GM12878 (cell line): ENCODE data around the gene ARMC9. TPM values are rescaled to one million over a fixed set of nuclear protein-coding genes. Genes with fewer than 3 reads are reported as not detected.

Experiments used
- ATAC-seq: fragments of 200-7000 bp; cut with Tn5 transposase; 3 replicates; pipeline ENCODE4 v1.9.1; 2020; ENCODE audit warnings: mild to moderate bottlenecking, moderate library complexity
- BruUV-seq: library from RNA; stranded (reverse); fragments of 400-500 nt; replicated peaks from 2 replicates; lab custom pipeline; 2021; lab: Mats Ljungman, UMichigan
- CTCF ChIA-PET: fragments of 300-600 bp; sonication (Branson Sonifier 250); formaldehyde crosslinking; extraction: SDS; loops from one replicate; lab custom pipeline; 2021; ENCODE audit warnings: inconsistent platforms; lab: Yijun Ruan, JAX
- POLR2A ChIA-PET: fragments of 350-600 bp; formaldehyde crosslinking; extraction: SDS; loops from one replicate; lab custom pipeline; 2021; ENCODE audit warnings: inconsistent platforms; lab: Charles Lee
- RAD21 ChIA-PET: fragments of 300-600 bp; sonication (Branson Sonifier 250); formaldehyde crosslinking; loops from one replicate; lab custom pipeline; 2023; ENCODE audit warnings: antibody characterized with exemption; ENCODE audit not compliant: unreplicated experiment; lab: Charles Lee
- SMC1A ChIA-PET: fragments of 300-600 bp; sonication (Branson Sonifier 250); formaldehyde crosslinking; loops from one replicate; lab custom pipeline; 2023; ENCODE audit not compliant: unreplicated experiment, uncharacterized antibody; lab: Charles Lee
- DNase-seq: peaks from one replicate; pipeline ENCODE4 v3.0.0-alpha.2; 2011; ENCODE audit warnings: low read depth, low spot score
- FAIRE-seq: peaks from 3 replicates; lab custom pipeline; 2011; peaks lifted over from hg19 to GRCh38; lab: Jason Lieb, UNC
- H2AFZ ChIP-seq: 2 replicates; pipeline ENCODE4 v1.6.0; 2011; ENCODE audit warnings: low read depth, low read length, control low read depth; ENCODE audit not compliant: control insufficient read depth
- H3K27ac ChIP-seq: 2 replicates; pipeline ENCODE4 v1.5.1; 2011; ENCODE audit warnings: control low read depth; ENCODE audit not compliant: control insufficient read depth, insufficient read depth
- H3K27me3 ChIP-seq, 2 experiments: replicated peaks in 1 of 2; 2 replicates each; pipeline versions ENCODE4 v1.6.0 to v1.6.1; 2011; ENCODE audit warnings: low read length in 1 of 2; ENCODE audit not compliant: control insufficient read depth in 2 of 2, insufficient read depth in 2 of 2
- H3K36me3 ChIP-seq, 2 experiments: 2 replicates each; pipeline ENCODE4 v1.5.1; 2011; ENCODE audit warnings: low read length in 1 of 2; ENCODE audit not compliant: control insufficient read depth in 2 of 2, insufficient read depth in 2 of 2
- H3K4me1 ChIP-seq: 2 replicates; pipeline ENCODE4 v1.6.1; 2011; ENCODE audit warnings: mild to moderate bottlenecking, low read length, moderate library complexity, mixed read lengths; ENCODE audit not compliant: control insufficient read depth, insufficient read depth
- H3K4me2 ChIP-seq: 2 replicates; pipeline ENCODE4 v1.6.0; 2011; ENCODE audit warnings: control low read depth; ENCODE audit not compliant: control insufficient read depth, insufficient read depth
- H3K4me3 ChIP-seq: fragments of 200-600 bp; sonication (generic); 2 replicates; pipeline ENCODE4 v1.5.1; 2016
- H3K79me2 ChIP-seq: 2 replicates; pipeline ENCODE4 v1.6.0; 2011; ENCODE audit warnings: low read length; ENCODE audit not compliant: control insufficient read depth, insufficient read depth
- H3K9ac ChIP-seq: 2 replicates; pipeline ENCODE4 v1.8.0; 2011; ENCODE audit warnings: low read length, control low read depth, mixed read lengths; ENCODE audit not compliant: control insufficient read depth, insufficient read depth
- H3K9me3 ChIP-seq: replicated peaks from 3 replicates; pipeline ENCODE4 v1.5.1; 2011; ENCODE audit warnings: mild to moderate bottlenecking, low read length; ENCODE audit not compliant: control insufficient read depth, insufficient read depth
- H4K20me1 ChIP-seq: 2 replicates; pipeline ENCODE4 v1.6.0; 2011; ENCODE audit not compliant: control insufficient read depth, insufficient read depth
- CBX5 ChIP-seq: sonication (generic); IDR thresholded peaks from 2 replicates; pipeline ENCODE4 v1.6.1; 2016; ENCODE audit warnings: low read depth, moderate library complexity, mild to moderate bottlenecking, inconsistent platforms
- CEBPB ChIP-seq, 2 experiments: fragments of 150-350 bp in 1 of 2; IDR thresholded peaks; 2 replicates each; pipeline ENCODE4 v1.6.1; 2012 to 2014; ENCODE audit warnings: low read depth in 2 of 2, low read length in 2 of 2, borderline replicate concordance in 1 of 2, inconsistent platforms in 1 of 2
- EED ChIP-seq: sonication (generic); IDR thresholded peaks from 2 replicates; pipeline ENCODE4 v1.6.1; 2016; ENCODE audit warnings: antibody characterized with exemption, low read depth
- IKZF2 ChIP-seq, 2 experiments: fragments of 450-650 bp; IDR thresholded peaks; 2 replicates each; pipeline ENCODE4 v1.6.1; 2017; ENCODE audit warnings: mild to moderate bottlenecking in 2 of 2, moderate library complexity in 2 of 2
- IRF4 ChIP-seq: IDR thresholded peaks from 2 replicates; pipeline ENCODE4 v1.6.1; 2011; ENCODE audit warnings: low read depth, low read length
- JUND ChIP-seq: IDR thresholded peaks from 2 replicates; pipeline ENCODE4 v1.6.1; 2012; ENCODE audit warnings: low read depth, mild to moderate bottlenecking, low read length, improper control_type of control experiment, moderate library complexity
- MEF2A ChIP-seq: IDR thresholded peaks from 2 replicates; pipeline ENCODE4 v1.6.1; 2011; ENCODE audit warnings: low read depth, mild to moderate bottlenecking, low read length, moderate library complexity; ENCODE audit not compliant: insufficient read depth
- NFXL1 ChIP-seq: fragments of 450-650 bp; IDR thresholded peaks from 2 replicates; pipeline ENCODE4 v1.6.1; 2017; ENCODE audit warnings: antibody characterized with exemption, mild to moderate bottlenecking, borderline replicate concordance
- NR2C1 ChIP-seq: fragments of 450-650 bp; IDR thresholded peaks from 2 replicates; pipeline ENCODE4 v1.6.1; 2017; ENCODE audit warnings: antibody characterized with exemption, mild to moderate bottlenecking, moderate library complexity
- RB1 ChIP-seq: fragments of 450-650 bp; formaldehyde crosslinking; IDR thresholded peaks from 2 replicates; pipeline ENCODE4 v1.6.1; 2017; ENCODE audit warnings: mild to moderate bottlenecking, borderline replicate concordance
- SPI1 ChIP-seq: IDR thresholded peaks from 2 replicates; pipeline ENCODE4 v1.6.1; 2011; ENCODE audit warnings: low read depth, mild to moderate bottlenecking, low read length, moderate library complexity, borderline replicate concordance; ENCODE audit not compliant: insufficient read depth
- STAT1 ChIP-seq: fragments of 450-650 bp; conservative IDR thresholded peaks from 2 replicates; pipeline ENCODE4 v1.6.1; 2014; ENCODE audit warnings: antibody characterized with exemption, mild to moderate bottlenecking
- ZNF384 ChIP-seq: IDR thresholded peaks from 2 replicates; pipeline ENCODE4 v1.6.1; 2012; ENCODE audit warnings: low read depth, mild to moderate bottlenecking, low read length, improper control_type of control experiment, borderline replicate concordance
- WGBS: methylation state at CpG from one replicate; pipeline ENCODE4 v1.1.6; 2016; ENCODE audit warnings: low lambda C conversion rate; ENCODE audit not compliant: insufficient replicate concordance, insufficient coverage; ENCODE audit errors: missing lambda C conversion rate; 5-methylcytosine and 5-hydroxymethylcytosine counted together
- in situ Hi-C: fragments of 300-500 bp; cut with MboI; formaldehyde crosslinking; loops from 9 replicates; pipeline ENCODE4 v1.14.3; 2018; ENCODE audit warnings: mixed read lengths
- intact Hi-C: fragments of 100-400 bp; cut with micrococcal nuclease; formaldehyde crosslinking; loops from one replicate; pipeline ENCODE4 v1.14.2; 2022; ENCODE audit not compliant: unreplicated experiment
- polyA plus RNA-seq, 11 experiments: library from polyadenylated mRNA; depleted of rRNA in 4 of 11; unstranded in 6 of 11; stranded (reverse) in 5 of 11; fragments of >200 nt; fragmentation: Nextera tagmentation in 4 of 11; fragmentation: Illumina TruSeq in 1 of 11; extraction: Ambion mirVana in 4 of 11; extraction: Trizol in 1 of 11; gene quantifications; 1 replicate in 1 of 11; 2 replicates in 10 of 11; pipeline versions ENCODE4 v1.2.1 to v1.2.3, GENCODE V29; 2011 to 2016; ENCODE audit warnings: inconsistent platforms in 2 of 11, missing spikeins in 2 of 11, low read depth in 1 of 11
- total RNA-seq, 4 experiments: library from RNA; depleted of rRNA in 3 of 4; stranded (reverse); fragments of >200 nt in 3 of 4; fragmentation: Illumina TruSeq in 1 of 4; extraction: Trizol in 1 of 4; gene quantifications; 2 replicates each; pipeline versions ENCODE4 v1.2.1 to v1.2.3, GENCODE V29; 2013 to 2021
- TF ChIP-seq, protein P1 (sequence below): IDR thresholded peaks from 2 replicates; pipeline ENCODE4 v1.6.1; 2011; ENCODE audit warnings: borderline replicate concordance, low read depth, mild to moderate bottlenecking, moderate library complexity, mixed read lengths, low read length; ENCODE audit not compliant: insufficient read depth; ENCODE audit errors: extremely low read length
- TF ChIP-seq, protein P2 (sequence below): IDR thresholded peaks from 2 replicates; pipeline ENCODE4 v1.6.1; 2012; ENCODE audit warnings: low read length, inconsistent platforms
- TF ChIP-seq, protein P3 (sequence below): fragments of 450-650 bp; IDR thresholded peaks from 2 replicates; pipeline ENCODE4 v1.6.1; 2017; ENCODE audit warnings: mild to moderate bottlenecking, moderate library complexity
- TF ChIP-seq, protein P4 (sequence below): fragments of 450-650 bp; IDR thresholded peaks from 2 replicates; pipeline ENCODE4 v1.6.1; 2017; ENCODE audit warnings: low read depth, mild to moderate bottlenecking, moderate library complexity

The ARMC9 gene
- total and polyA plus RNA-seq, 10 of the 15 experiments (the other 5 are each of a cell fraction or from before 2014, with no cell fraction given) = 3.8 to 21.8 (median 10.4) TPM

- FAIRE-seq = no peak
- Histone ChIP-seq H3K4me2 (no peak overlapping the region), H2AFZ (no peak overlapping the region), H3K79me2 (no peaks in the 10 kb centered on the region), H3K4me3 (no peak overlapping the region), H4K20me1 (no peaks in the 10 kb centered on the region), H3K4me1 (peaks cover under 1% of the 10 kb centered on the region; the same call in 1 of the 2 replicates), H3K9me3 (no peaks in the 10 kb centered on the region), H3K9ac (no peak overlapping the region), H3K27me3 (no peaks in the 10 kb centered on the region), H3K36me3 (no peaks in the 10 kb centered on the region), H3K27ac (no peak overlapping the region)
- WGBS = 32% methylated on average over 5 of the region's 5 CpGs
- ChIA-PET RAD21 (no interaction called here), SMC1A (interaction anchor here (0.7 to 0.8 kb wide), 2 partner anchors 18 to 240 kb away, joined by 3 to 4 read pairs; no protein-coding TSS in a partner anchor), CTCF (interaction anchor here (1.3 kb wide), 1 partner anchor 36 kb away, joined by 3 read pairs; no protein-coding TSS in a partner anchor), POLR2A (no interaction called here)
- no TSS peak for BruUV-seq
- no peak for ATAC-seq
- no peak for TF ChIP-seq IRF4
- no peak for TF ChIP-seq RB1
- no peak for TF ChIP-seq NFXL1
- TF ChIP-seq EED = no peak
- TF ChIP-seq SPI1 = no peak
- TF ChIP-seq STAT1 = no peak
- TF ChIP-seq MEF2A = no peak
- no peak for TF ChIP-seq IKZF2 (IDR thresholded peaks at IDR 0.05)
- TF ChIP-seq CEBPB (IDR thresholded peaks at IDR 0.05; ENCODE audit: borderline replicate concordance in 1 of 2, low read depth in 2 of 2, low read length in 2 of 2) = no peak
- no peak for TF ChIP-seq NR2C1
- TF ChIP-seq, protein P1, sequence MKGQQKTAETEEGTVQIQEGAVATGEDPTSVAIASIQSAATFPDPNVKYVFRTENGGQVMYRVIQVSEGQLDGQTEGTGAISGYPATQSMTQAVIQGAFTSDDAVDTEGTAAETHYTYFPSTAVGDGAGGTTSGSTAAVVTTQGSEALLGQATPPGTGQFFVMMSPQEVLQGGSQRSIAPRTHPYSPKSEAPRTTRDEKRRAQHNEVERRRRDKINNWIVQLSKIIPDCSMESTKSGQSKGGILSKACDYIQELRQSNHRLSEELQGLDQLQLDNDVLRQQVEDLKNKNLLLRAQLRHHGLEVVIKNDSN = no peak
- TF ChIP-seq, protein P2, sequence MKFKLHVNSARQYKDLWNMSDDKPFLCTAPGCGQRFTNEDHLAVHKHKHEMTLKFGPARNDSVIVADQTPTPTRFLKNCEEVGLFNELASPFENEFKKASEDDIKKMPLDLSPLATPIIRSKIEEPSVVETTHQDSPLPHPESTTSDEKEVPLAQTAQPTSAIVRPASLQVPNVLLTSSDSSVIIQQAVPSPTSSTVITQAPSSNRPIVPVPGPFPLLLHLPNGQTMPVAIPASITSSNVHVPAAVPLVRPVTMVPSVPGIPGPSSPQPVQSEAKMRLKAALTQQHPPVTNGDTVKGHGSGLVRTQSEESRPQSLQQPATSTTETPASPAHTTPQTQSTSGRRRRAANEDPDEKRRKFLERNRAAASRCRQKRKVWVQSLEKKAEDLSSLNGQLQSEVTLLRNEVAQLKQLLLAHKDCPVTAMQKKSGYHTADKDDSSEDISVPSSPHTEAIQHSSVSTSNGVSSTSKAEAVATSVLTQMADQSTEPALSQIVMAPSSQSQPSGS = no peak
- TF ChIP-seq, protein P3, sequence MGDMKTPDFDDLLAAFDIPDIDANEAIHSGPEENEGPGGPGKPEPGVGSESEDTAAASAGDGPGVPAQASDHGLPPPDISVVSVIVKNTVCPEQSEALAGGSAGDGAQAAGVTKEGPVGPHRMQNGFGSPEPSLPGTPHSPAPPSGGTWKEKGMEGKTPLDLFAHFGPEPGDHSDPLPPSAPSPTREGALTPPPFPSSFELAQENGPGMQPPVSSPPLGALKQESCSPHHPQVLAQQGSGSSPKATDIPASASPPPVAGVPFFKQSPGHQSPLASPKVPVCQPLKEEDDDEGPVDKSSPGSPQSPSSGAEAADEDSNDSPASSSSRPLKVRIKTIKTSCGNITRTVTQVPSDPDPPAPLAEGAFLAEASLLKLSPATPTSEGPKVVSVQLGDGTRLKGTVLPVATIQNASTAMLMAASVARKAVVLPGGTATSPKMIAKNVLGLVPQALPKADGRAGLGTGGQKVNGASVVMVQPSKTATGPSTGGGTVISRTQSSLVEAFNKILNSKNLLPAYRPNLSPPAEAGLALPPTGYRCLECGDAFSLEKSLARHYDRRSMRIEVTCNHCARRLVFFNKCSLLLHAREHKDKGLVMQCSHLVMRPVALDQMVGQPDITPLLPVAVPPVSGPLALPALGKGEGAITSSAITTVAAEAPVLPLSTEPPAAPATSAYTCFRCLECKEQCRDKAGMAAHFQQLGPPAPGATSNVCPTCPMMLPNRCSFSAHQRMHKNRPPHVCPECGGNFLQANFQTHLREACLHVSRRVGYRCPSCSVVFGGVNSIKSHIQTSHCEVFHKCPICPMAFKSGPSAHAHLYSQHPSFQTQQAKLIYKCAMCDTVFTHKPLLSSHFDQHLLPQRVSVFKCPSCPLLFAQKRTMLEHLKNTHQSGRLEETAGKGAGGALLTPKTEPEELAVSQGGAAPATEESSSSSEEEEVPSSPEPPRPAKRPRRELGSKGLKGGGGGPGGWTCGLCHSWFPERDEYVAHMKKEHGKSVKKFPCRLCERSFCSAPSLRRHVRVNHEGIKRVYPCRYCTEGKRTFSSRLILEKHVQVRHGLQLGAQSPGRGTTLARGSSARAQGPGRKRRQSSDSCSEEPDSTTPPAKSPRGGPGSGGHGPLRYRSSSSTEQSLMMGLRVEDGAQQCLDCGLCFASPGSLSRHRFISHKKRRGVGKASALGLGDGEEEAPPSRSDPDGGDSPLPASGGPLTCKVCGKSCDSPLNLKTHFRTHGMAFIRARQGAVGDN = no peak
- TF ChIP-seq, protein P4, sequence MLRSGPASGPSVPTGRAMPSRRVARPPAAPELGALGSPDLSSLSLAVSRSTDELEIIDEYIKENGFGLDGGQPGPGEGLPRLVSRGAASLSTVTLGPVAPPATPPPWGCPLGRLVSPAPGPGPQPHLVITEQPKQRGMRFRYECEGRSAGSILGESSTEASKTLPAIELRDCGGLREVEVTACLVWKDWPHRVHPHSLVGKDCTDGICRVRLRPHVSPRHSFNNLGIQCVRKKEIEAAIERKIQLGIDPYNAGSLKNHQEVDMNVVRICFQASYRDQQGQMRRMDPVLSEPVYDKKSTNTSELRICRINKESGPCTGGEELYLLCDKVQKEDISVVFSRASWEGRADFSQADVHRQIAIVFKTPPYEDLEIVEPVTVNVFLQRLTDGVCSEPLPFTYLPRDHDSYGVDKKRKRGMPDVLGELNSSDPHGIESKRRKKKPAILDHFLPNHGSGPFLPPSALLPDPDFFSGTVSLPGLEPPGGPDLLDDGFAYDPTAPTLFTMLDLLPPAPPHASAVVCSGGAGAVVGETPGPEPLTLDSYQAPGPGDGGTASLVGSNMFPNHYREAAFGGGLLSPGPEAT = no peak
- TF ChIP-seq ZNF384 = no peak
- TF ChIP-seq CBX5 = no peak
- no peak for TF ChIP-seq JUND
- intact Hi-C loops = no loop called here
- in situ Hi-C loops = no loop called here
- DNase-seq = no peak
Observed at GRCh38 chr2:231356466-231356844, 158.0 kb downstream of the ARMC9 start.
